HCT116 (cell line): ENCODE measurements around the gene NDUFS6. TPM values are rescaled to one million over a fixed set of nuclear protein-coding genes. Genes with fewer than 3 reads are reported as not detected.

Source experiments
- ATAC-seq: fragments of 200-7000 bp; cut with Tn5 transposase; 2 replicates; pipeline ENCODE4 v1.9.1; 2020; ENCODE audit warnings: mild to moderate bottlenecking, moderate library complexity
- BruUV-seq: library from RNA; stranded (reverse); fragments of 400-500 nt; replicated peaks from 2 replicates; lab custom pipeline; 2021; lab: Mats Ljungman, UMichigan
- CTCF ChIA-PET: fragments of 300-600 bp; sonication (Branson Sonifier 250); formaldehyde crosslinking; loops from one replicate; lab custom pipeline; 2021; ENCODE audit warnings: antibody characterized with exemption; lab: Charles Lee
- POLR2A ChIA-PET: fragments of 300-600, 350-600 bp; sonication (Branson Sonifier 250); formaldehyde crosslinking; loops from one replicate; lab custom pipeline; 2021; ENCODE audit warnings: antibody characterized with exemption; lab: Charles Lee
- RAD21 ChIA-PET, 2 experiments: fragments of 300-600 bp; sonication (Branson Sonifier 250); formaldehyde crosslinking; loops; one replicate each; lab custom pipeline; 2023; ENCODE audit warnings: low total read pairs in 2 of 2; ENCODE audit not compliant: uncharacterized antibody in 2 of 2, unreplicated experiment in 2 of 2, low non-redundant PET in 1 of 2; lab: Charles Lee
- DNase-seq: peaks from one replicate; pipeline ENCODE4 v3.0.0-alpha.2; 2010; ENCODE audit warnings: low read depth, low spot score
- H2AFZ ChIP-seq: fragments of 200-600 bp; shearing (Covaris generic), sonication (generic); 2 replicates; pipeline ENCODE4 v1.6.1; 2017; ENCODE audit warnings: low read depth, mixed run types, mixed read lengths, antibody characterized with exemption, low read length; ENCODE audit not compliant: poor library complexity, severe bottlenecking
- H3K27ac ChIP-seq: 2 replicates; pipeline ENCODE4 v1.5.1; 2012; ENCODE audit warnings: low read depth, low read length
- H3K27me3 ChIP-seq: fragments of 200-600 bp; sonication (generic); 2 replicates; pipeline ENCODE4 v1.6.1; 2016; ENCODE audit warnings: mixed run types, low read length, mixed read lengths; ENCODE audit not compliant: insufficient read depth
- H3K36me3 ChIP-seq, 2 experiments: fragments of 200-500 bp in 1 of 2; fragments of 200-600 bp in 1 of 2; sonication (Bioruptor generic) in 1 of 2; sonication (generic) in 1 of 2; 2 replicates each; pipeline versions ENCODE4 v1.5.1 to v1.6.1; 2014 to 2016; ENCODE audit warnings: low read length in 2 of 2, inconsistent platforms in 1 of 2, mixed read lengths in 1 of 2, mixed run types in 1 of 2; ENCODE audit not compliant: insufficient read depth in 2 of 2, control insufficient read depth in 1 of 2
- H3K4me1 ChIP-seq, 2 experiments: fragments of 200-600 bp in 1 of 2; sonication (generic) in 1 of 2; 2 replicates each; pipeline versions ENCODE4 v1.5.1 to v1.6.1; 2012 to 2017; ENCODE audit warnings: low read length in 2 of 2, inconsistent platforms in 1 of 2, mild to moderate bottlenecking in 1 of 2, mixed read lengths in 1 of 2, mixed run types in 1 of 2, moderate library complexity in 1 of 2; ENCODE audit not compliant: insufficient read depth in 2 of 2, control insufficient read depth in 1 of 2
- H3K4me2 ChIP-seq: fragments of 200-600 bp; sonication (generic); 2 replicates; pipeline ENCODE4 v1.6.1; 2017; ENCODE audit warnings: mixed run types, low read length, mixed read lengths
- H3K4me3 ChIP-seq, 2 experiments: fragments of 200-600 bp in 1 of 2; sonication (generic) in 1 of 2; replicated peaks in 1 of 2; 2 replicates each; pipeline ENCODE4 v1.5.1; 2011 to 2016; ENCODE audit warnings: low read length in 2 of 2, control low read depth in 1 of 2, low read depth in 1 of 2, mild to moderate bottlenecking in 1 of 2, mixed read lengths in 1 of 2, mixed run types in 1 of 2
- H3K79me2 ChIP-seq: fragments of 200-600 bp; sonication (generic); 2 replicates; pipeline ENCODE4 v1.6.1; 2017; ENCODE audit warnings: mild to moderate bottlenecking, mixed run types, low read length, moderate library complexity, mixed read lengths; ENCODE audit not compliant: insufficient read depth
- H3K9ac ChIP-seq: fragments of 200-600 bp; sonication (generic); 2 replicates; pipeline ENCODE4 v1.6.1; 2016; ENCODE audit warnings: low read length, mixed read lengths
- H3K9me2 ChIP-seq: fragments of 200-600 bp; sonication (generic), shearing (Covaris generic); 2 replicates; pipeline ENCODE4 v1.6.1; 2017; ENCODE audit warnings: mixed run types, mild to moderate bottlenecking, moderate library complexity; ENCODE audit not compliant: insufficient read depth
- H3K9me3 ChIP-seq, 2 experiments: fragments of 200-500 bp in 1 of 2; fragments of 200-600 bp in 1 of 2; sonication (Bioruptor generic) in 1 of 2; sonication (generic) in 1 of 2; 2 replicates each; pipeline ENCODE4 v1.6.1; 2014 to 2017; ENCODE audit warnings: low read length in 2 of 2, mixed read lengths in 2 of 2, inconsistent platforms in 1 of 2, low read depth in 1 of 2, mild to moderate bottlenecking in 1 of 2, mixed run types in 1 of 2, moderate library complexity in 1 of 2; ENCODE audit not compliant: control insufficient read depth in 1 of 2, insufficient read depth in 1 of 2
- H4K20me1 ChIP-seq: fragments of 200-600 bp; sonication (generic), shearing (Covaris generic); 2 replicates; pipeline ENCODE4 v1.6.1; 2017; ENCODE audit warnings: mixed run types, mild to moderate bottlenecking, moderate library complexity; ENCODE audit not compliant: insufficient read depth
- EGR1 ChIP-seq: IDR thresholded peaks from 2 replicates; pipeline ENCODE4 v1.6.1; 2012; ENCODE audit warnings: low read depth
- ELF1 ChIP-seq: IDR thresholded peaks from 2 replicates; pipeline ENCODE4 v1.6.1; 2012; ENCODE audit warnings: low read depth, borderline replicate concordance
- POLR2AphosphoS5 ChIP-seq: IDR thresholded peaks from 2 replicates; pipeline ENCODE4 v1.6.1; 2011; ENCODE audit warnings: mild to moderate bottlenecking, low read depth, low read length, moderate library complexity
- RAD21 ChIP-seq: IDR thresholded peaks from 2 replicates; pipeline ENCODE4 v1.6.1; 2012; ENCODE audit warnings: low read depth, mild to moderate bottlenecking
- SP1 ChIP-seq: IDR thresholded peaks from 2 replicates; pipeline ENCODE4 v1.6.1; 2012; ENCODE audit warnings: low read depth
- SRF ChIP-seq: IDR thresholded peaks from 2 replicates; pipeline ENCODE4 v1.6.1; 2012; ENCODE audit warnings: low read depth
- TCF7L2 ChIP-seq: IDR thresholded peaks from 2 replicates; pipeline ENCODE4 v1.7.0; 2011; ENCODE audit warnings: borderline replicate concordance, inconsistent platforms; ENCODE audit not compliant: insufficient read depth, insufficient read length; ENCODE audit errors: extremely low read depth
- YY1 ChIP-seq: IDR thresholded peaks from 2 replicates; pipeline ENCODE4 v1.6.1; 2011; ENCODE audit warnings: low read length, low read depth, moderate library complexity, mild to moderate bottlenecking; ENCODE audit not compliant: insufficient replicate concordance; ENCODE audit errors: extremely low read depth
- ZBTB33 ChIP-seq: IDR thresholded peaks from 2 replicates; pipeline ENCODE4 v1.6.1; 2011; ENCODE audit warnings: mild to moderate bottlenecking, low read length, moderate library complexity; ENCODE audit not compliant: insufficient replicate concordance; ENCODE audit errors: extremely low read depth
- ZNF274 ChIP-seq: fragments of 200-500 bp; sonication (Bioruptor generic); IDR thresholded peaks from 2 replicates; pipeline ENCODE4 v1.6.1; 2014; ENCODE audit warnings: mild to moderate bottlenecking, low read depth, low read length, inconsistent platforms
- intact Hi-C: fragments of 100-400 bp; cut with micrococcal nuclease; formaldehyde crosslinking; loops from 2 replicates; pipeline ENCODE4 v1.10.0; 2022
- total RNA-seq: library from RNA; stranded (reverse); gene quantifications from one replicate; pipeline ENCODE4 v1.2.1, GENCODE V29; 2021; ENCODE audit not compliant: unreplicated experiment

Gene NDUFS6
- total RNA-seq, 1 experiment from 2014 or later, result 43.8 TPM

GRCh38 chr5:1831677-1832313, 30.6 kb downstream of the NDUFS6 start (continued):
- TF ChIP-seq YY1 (no peak), TCF7L2 (no peak), SP1 (no peak), ELF1 (no peak), SRF (no peak), EGR1 (no peak), ZNF274 (no peak), POLR2AphosphoS5 (no peak), RAD21 (no peak)

- Histone ChIP-seq H3K4me3 (no peak overlapping the region), H3K36me3 (no peaks in the 10 kb centered on the region; a peak in 1 of 4 replicates), H4K20me1 (no peaks in the 10 kb centered on the region), H2AFZ (no peak overlapping the region), H3K79me2 (no peaks in the 10 kb centered on the region), H3K27me3 (no peaks in the 10 kb centered on the region), H3K9ac (no peak overlapping the region), H3K9me3 (no peaks in the 10 kb centered on the region), H3K27ac (no peak overlapping the region), H3K4me2 (no peak overlapping the region), H3K4me1 (no peaks in the 10 kb centered on the region), H3K9me2 (no peaks in the 10 kb centered on the region)
- CTCF ChIA-PET, result no interaction called here
- DNase-seq, result no peak
- BruUV-seq, result no TSS peak
- no peak for ATAC-seq
- POLR2A ChIA-PET, result no interaction called here
- TF ChIP-seq ZBTB33, result no peak
- RAD21 ChIA-PET, result no interaction called here
- intact Hi-C loops, result no loop called here
Observed at GRCh38 chr5:1832511-1833250, 31.5 kb downstream of the NDUFS6 start.
